ENCODE results near the gene LRRK1. TPM values are rescaled to one million over a fixed set of nuclear protein-coding genes. Genes with fewer than 3 reads are reported as not detected.

Gene LRRK1
- polyA plus RNA-seq, 1 donor (not counting 4 experiments of a cell fraction or from before 2014, with no cell fraction given) = 6.2 TPM

DNA sequence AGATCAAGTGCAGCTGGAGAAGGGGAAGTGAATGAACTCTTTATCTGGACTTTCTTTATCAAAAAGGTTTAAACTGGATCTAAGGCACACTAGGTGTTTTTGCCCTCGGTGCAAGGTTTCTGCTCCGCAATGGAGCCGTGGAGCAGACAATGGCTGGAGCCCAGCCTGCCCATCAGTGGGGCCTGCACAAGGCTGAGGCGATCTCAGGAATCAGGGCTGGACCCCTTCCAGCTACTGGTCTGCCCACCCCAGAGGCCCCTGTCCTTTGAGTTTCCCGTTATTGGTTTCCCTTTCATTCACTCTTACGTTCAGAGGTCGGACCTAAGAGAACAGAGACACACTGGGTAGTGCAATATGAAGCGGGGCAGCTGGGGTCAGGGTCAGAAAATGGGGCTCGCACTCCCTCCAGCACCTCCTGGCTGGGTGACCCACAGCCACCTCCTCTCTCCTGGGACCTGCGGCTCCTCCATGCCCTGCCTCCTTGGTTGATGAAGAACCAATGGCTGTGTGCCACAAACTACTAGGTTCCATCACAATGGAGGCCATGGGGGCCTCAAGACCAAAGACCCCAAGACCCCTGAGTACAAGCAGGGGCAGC is 168.1 kb downstream of the LRRK1 start:
- Histone ChIP-seq H3K36me3 (ENCODE audit: control insufficient read depth in 2 of 2, extremely low read depth in 1 of 2, insufficient read depth in 2 of 2, low read length in 2 of 2) (no peaks in the 10 kb centered on the region), H3K9ac (ENCODE audit: control insufficient read depth, extremely low read depth, insufficient read depth, low read length) (no peak overlapping the region), H3K9me1 (ENCODE audit: control insufficient read depth, extremely low read depth, insufficient read depth, low read length) (no peaks in the 10 kb centered on the region), H2AFZ (ENCODE audit: control insufficient read depth, low read length) (no peak overlapping the region), H3K4me1 (ENCODE audit: control insufficient read depth, extremely low read depth, insufficient read depth, low read length) (peaks cover 2% of the 10 kb centered on the region), H4K20me1 (ENCODE audit: control insufficient read depth, extremely low read depth, insufficient read depth, low read length) (no peaks in the 10 kb centered on the region), H3K4me3 (ENCODE audit: control insufficient read depth in 2 of 3, extremely low read depth in 1 of 3, insufficient read depth in 2 of 3, low read depth in 1 of 3, low read length in 3 of 3) (no peak overlapping the region), H3K27me3 (ENCODE audit: control insufficient read depth, extremely low read depth, insufficient read depth, low read length) (no peaks in the 10 kb centered on the region), H3K27ac (ENCODE audit: control insufficient read depth, insufficient read depth, low read length) (no peak overlapping the region), H3K9me3 (ENCODE audit: control insufficient read depth, low read depth, low read length) (no peaks in the 10 kb centered on the region), H3K79me2 (ENCODE audit: control insufficient read depth, insufficient read depth, low read length) (no peaks in the 10 kb centered on the region), H3K4me2 (ENCODE audit: control insufficient read depth, extremely low read depth, insufficient read depth, low read depth, low read length) (no peak overlapping the region)
- no peak for TF ChIP-seq EZH2 (IDR thresholded peaks at IDR 0.05; ENCODE audit: low read length)
- TF ChIP-seq, protein P1, sequence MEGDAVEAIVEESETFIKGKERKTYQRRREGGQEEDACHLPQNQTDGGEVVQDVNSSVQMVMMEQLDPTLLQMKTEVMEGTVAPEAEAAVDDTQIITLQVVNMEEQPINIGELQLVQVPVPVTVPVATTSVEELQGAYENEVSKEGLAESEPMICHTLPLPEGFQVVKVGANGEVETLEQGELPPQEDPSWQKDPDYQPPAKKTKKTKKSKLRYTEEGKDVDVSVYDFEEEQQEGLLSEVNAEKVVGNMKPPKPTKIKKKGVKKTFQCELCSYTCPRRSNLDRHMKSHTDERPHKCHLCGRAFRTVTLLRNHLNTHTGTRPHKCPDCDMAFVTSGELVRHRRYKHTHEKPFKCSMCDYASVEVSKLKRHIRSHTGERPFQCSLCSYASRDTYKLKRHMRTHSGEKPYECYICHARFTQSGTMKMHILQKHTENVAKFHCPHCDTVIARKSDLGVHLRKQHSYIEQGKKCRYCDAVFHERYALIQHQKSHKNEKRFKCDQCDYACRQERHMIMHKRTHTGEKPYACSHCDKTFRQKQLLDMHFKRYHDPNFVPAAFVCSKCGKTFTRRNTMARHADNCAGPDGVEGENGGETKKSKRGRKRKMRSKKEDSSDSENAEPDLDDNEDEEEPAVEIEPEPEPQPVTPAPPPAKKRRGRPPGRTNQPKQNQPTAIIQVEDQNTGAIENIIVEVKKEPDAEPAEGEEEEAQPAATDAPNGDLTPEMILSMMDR (optimal IDR thresholded peaks at IDR 0.05 in 1 of 3, IDR thresholded peaks at IDR 0.05 in 1 of 3, conservative IDR thresholded peaks at IDR 0.05 in 1 of 3; ENCODE audit: extremely low read depth in 1 of 3, insufficient read depth in 2 of 3, low read length in 3 of 3) = no peak
- FAIRE-seq = no peak
- dilution Hi-C loops (cut with MboI; ENCODE audit: extremely low pct_ligation_motif_present, low sequenced_read_pairs) = no loop called here
- DNase-seq (ENCODE audit: low read depth, low spot score) = no peak

DNA sequence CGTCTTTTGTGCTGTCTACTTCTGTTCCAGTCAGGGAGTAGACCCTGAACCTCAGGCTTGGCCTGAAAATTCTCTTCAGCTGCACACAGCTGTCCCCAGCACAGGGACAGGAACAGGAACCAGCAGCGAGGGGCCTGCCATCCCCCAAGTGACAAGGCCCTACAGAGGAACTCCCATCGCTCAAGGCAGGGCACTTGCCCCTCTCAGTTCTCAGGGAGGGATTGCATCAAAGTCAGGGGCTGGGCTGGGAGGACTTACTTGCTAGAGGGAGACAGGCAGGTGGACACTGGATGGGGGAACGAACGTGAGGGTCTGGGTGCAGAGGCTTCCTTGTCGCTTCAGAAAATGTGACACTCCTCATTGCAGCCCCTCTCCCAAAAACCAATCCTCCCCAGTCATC is 169.1 kb downstream of the LRRK1 start:
- Histone ChIP-seq H3K4me3 (ENCODE audit: control insufficient read depth in 2 of 3, extremely low read depth in 1 of 3, insufficient read depth in 2 of 3, low read depth in 1 of 3, low read length in 3 of 3) (no peak overlapping the region), H3K27me3 (ENCODE audit: control insufficient read depth, extremely low read depth, insufficient read depth, low read length) (no peaks in the 10 kb centered on the region), H3K4me2 (ENCODE audit: control insufficient read depth, extremely low read depth, insufficient read depth, low read depth, low read length) (no peak overlapping the region), H3K36me3 (ENCODE audit: control insufficient read depth in 2 of 2, extremely low read depth in 1 of 2, insufficient read depth in 2 of 2, low read length in 2 of 2) (no peaks in the 10 kb centered on the region), H4K20me1 (ENCODE audit: control insufficient read depth, extremely low read depth, insufficient read depth, low read length) (no peaks in the 10 kb centered on the region), H3K9ac (ENCODE audit: control insufficient read depth, extremely low read depth, insufficient read depth, low read length) (no peak overlapping the region), H3K9me3 (ENCODE audit: control insufficient read depth, low read depth, low read length) (no peaks in the 10 kb centered on the region), H2AFZ (ENCODE audit: control insufficient read depth, low read length) (no peak overlapping the region), H3K79me2 (ENCODE audit: control insufficient read depth, insufficient read depth, low read length) (no peaks in the 10 kb centered on the region), H3K27ac (ENCODE audit: control insufficient read depth, insufficient read depth, low read length) (no peak overlapping the region), H3K9me1 (ENCODE audit: control insufficient read depth, extremely low read depth, insufficient read depth, low read length) (no peaks in the 10 kb centered on the region), H3K4me1 (ENCODE audit: control insufficient read depth, extremely low read depth, insufficient read depth, low read length) (peaks cover 2% of the 10 kb centered on the region)
- dilution Hi-C loops (cut with MboI; ENCODE audit: extremely low pct_ligation_motif_present, low sequenced_read_pairs) = no loop called here
- no peak for FAIRE-seq
- DNase-seq (ENCODE audit: low read depth, low spot score) = no peak
- no peak for TF ChIP-seq EZH2 (IDR thresholded peaks at IDR 0.05; ENCODE audit: low read length)
- TF ChIP-seq, protein P1 (optimal IDR thresholded peaks at IDR 0.05 in 1 of 3, IDR thresholded peaks at IDR 0.05 in 1 of 3, conservative IDR thresholded peaks at IDR 0.05 in 1 of 3; ENCODE audit: extremely low read depth in 1 of 3, insufficient read depth in 2 of 3, low read length in 3 of 3) = no peak
